ENCODE results near the gene STEAP1B. TPM values are rescaled to one million over a fixed set of nuclear protein-coding genes. Genes with fewer than 3 reads are reported as not detected.

STEAP1B gene
- total and polyA plus RNA-seq, 8 donors, result 0.13 to 1.6 TPM; not detected in 6

GRCh38 chr7:22477262-22477661 lies 22.7 kb downstream of the STEAP1B start:
- no peaks in the 10 kb centered on the region for H3K27me3 ChIP-seq
- TF ChIP-seq POLR2A (IDR thresholded peaks at IDR 0.05) (no peak), POLR2AphosphoS5 (IDR thresholded peaks at IDR 0.05) (no peak), CTCF (IDR thresholded peaks at IDR 0.05) (no peak), EP300 (IDR thresholded peaks at IDR 0.05) (no peak)
- intact Hi-C loops (cut with DNase I; ENCODE audit: low total_unique reads), result no loop called here
- H3K4me3 ChIP-seq, result no peak overlapping the region
- H3K4me1 ChIP-seq, result peaks cover 0 to 6% (median 0%) of the 10 kb centered on the region in 4 donors
- no peak overlapping the region for H3K27ac ChIP-seq
- WGBS, 5 donors, result 86 to 98% (median 95%) methylated on average over 4 of the region's 4 CpGs
- no peak for DNase-seq
- H3K9me3 ChIP-seq, result no peaks in the 10 kb centered on the region
- H3K36me3 ChIP-seq, result no peaks in the 10 kb centered on the region

- 90 to 98% (median 97%) methylated on average over 6 of the region's 6 CpGs for WGBS, 5 donors
- no peak for TF ChIP-seq POLR2AphosphoS5 (IDR thresholded peaks at IDR 0.05)
- no peak for TF ChIP-seq POLR2A (IDR thresholded peaks at IDR 0.05)
- no peak for TF ChIP-seq EP300 (IDR thresholded peaks at IDR 0.05)
- no peak for TF ChIP-seq CTCF (IDR thresholded peaks at IDR 0.05)
Measured at GRCh38 chr7:22476824-22477223, 23.2 kb downstream of the STEAP1B start.

GRCh38 chr7:22474645-22475044 lies 25.3 kb downstream of the STEAP1B start:
- DNase-seq, result no peak
- H3K27me3 ChIP-seq, result no peaks in the 10 kb centered on the region
- 77 to 95% (median 89%) methylated on average over 2 of the region's 2 CpGs for WGBS, 5 donors
- H3K9me3 ChIP-seq, result no peaks in the 10 kb centered on the region
- intact Hi-C loops (cut with DNase I; ENCODE audit: low total_unique reads), result no loop called here
- no peaks in the 10 kb centered on the region for H3K36me3 ChIP-seq
- H3K27ac ChIP-seq, result no peak overlapping the region
- no peaks in the 10 kb centered on the region for H3K4me1 ChIP-seq
- no peak overlapping the region for H3K4me3 ChIP-seq
- TF ChIP-seq POLR2AphosphoS5 (IDR thresholded peaks at IDR 0.05) (no peak), EP300 (IDR thresholded peaks at IDR 0.05) (no peak), CTCF (IDR thresholded peaks at IDR 0.05) (no peak)

More at GRCh38 chr7:22476824-22477223, 23.2 kb downstream of the STEAP1B start:
- no peak for DNase-seq
- no peaks in the 10 kb centered on the region for H3K36me3 ChIP-seq
- H3K27ac ChIP-seq, result no peak overlapping the region
- no peak overlapping the region for H3K4me3 ChIP-seq
- intact Hi-C loops (cut with DNase I; ENCODE audit: low total_unique reads), result no loop called here
- H3K4me1 ChIP-seq, result peaks cover 0 to 5% (median 0%) of the 10 kb centered on the region in 4 donors
- no peaks in the 10 kb centered on the region for H3K27me3 ChIP-seq
- no peaks in the 10 kb centered on the region for H3K9me3 ChIP-seq

- Histone ChIP-seq H3K4me3 (no peak overlapping the region), H3K9me3 (no peaks in the 10 kb centered on the region), H3K27me3 (no peaks in the 10 kb centered on the region), H3K4me1 (no peaks in the 10 kb centered on the region), H3K36me3 (no peaks in the 10 kb centered on the region), H3K27ac (no peak overlapping the region)
- no peak for DNase-seq
- intact Hi-C loops (cut with DNase I; ENCODE audit: low total_unique reads), result no loop called here
- WGBS, 5 donors, result 79 to 83% (median 80%) methylated on average over 10 of the region's 10 CpGs
- TF ChIP-seq EP300 (IDR thresholded peaks at IDR 0.05), result no peak
- no peak for TF ChIP-seq POLR2A (IDR thresholded peaks at IDR 0.05)
Measured at GRCh38 chr7:22470981-22471380, 29.0 kb downstream of the STEAP1B start.

- Histone ChIP-seq H3K4me1 (no peaks in the 10 kb centered on the region), H3K27ac (no peak overlapping the region), H3K9me3 (no peaks in the 10 kb centered on the region), H3K36me3 (no peaks in the 10 kb centered on the region), H3K27me3 (no peaks in the 10 kb centered on the region), H3K4me3 (no peak overlapping the region)
- WGBS, 5 donors, result 67 to 75% (median 70%) methylated on average over 3 of the region's 3 CpGs
- intact Hi-C loops (cut with DNase I; ENCODE audit: low total_unique reads), result no loop called here
- no peak for DNase-seq
- TF ChIP-seq EP300 (IDR thresholded peaks at IDR 0.05) (no peak), POLR2A (IDR thresholded peaks at IDR 0.05) (no peak), POLR2AphosphoS5 (IDR thresholded peaks at IDR 0.05) (no peak), CTCF (IDR thresholded peaks at IDR 0.05) (no peak)
Measured at GRCh38 chr7:22469371-22470143, 30.4 kb downstream of the STEAP1B start.
